ENCODE results near the gene SPSB3. TPM values are rescaled to one million over a fixed set of nuclear protein-coding genes. Genes with fewer than 3 reads are reported as not detected.
A peak's percentile ranks its signal among the peaks of the same experiment; 100 is the strongest.

The SPSB3 gene
- total and polyA plus RNA-seq, 9 of the 15 experiments (the other 6 are each of a cell fraction or from before 2014, with no cell fraction given) = 0.39 to 37.4 (median 7.1) TPM

- no peak for TF ChIP-seq ZNF318 (IDR thresholded peaks at IDR 0.05; ENCODE audit: borderline replicate concordance in 1 of 2, low read depth in 1 of 2)
- no peak for TF ChIP-seq PHTF2 (CRISPR knock-in tag; IDR thresholded peaks at IDR 0.05)
- no peak for TF ChIP-seq GTF3C2 (IDR thresholded peaks at IDR 0.05; ENCODE audit: borderline replicate concordance, extremely low read depth, insufficient read length)
- TF ChIP-seq POLR2B (IDR thresholded peaks at IDR 0.05; ENCODE audit: low read depth, partially characterized antibody) = no peak
- TF ChIP-seq ZBTB12 (CRISPR knock-in tag; IDR thresholded peaks at IDR 0.05) = peak; percentile 95
- TF ChIP-seq ZEB2 (IDR thresholded peaks at IDR 0.05) = no peak
- no peak for TF ChIP-seq RNF2 (IDR thresholded peaks at IDR 0.05)
- no peak for TF ChIP-seq ZBTB43 (CRISPR knock-in tag; IDR thresholded peaks at IDR 0.05)
- no peak for TF ChIP-seq RBM14 (IDR thresholded peaks at IDR 0.05; ENCODE audit: borderline replicate concordance, insufficient read depth, low read depth, low read length)
- TF ChIP-seq ZNF764 (CRISPR knock-in tag; IDR thresholded peaks at IDR 0.05; ENCODE audit: low read depth) = no peak
These were observed at the start of gene SPSB3, which contains the start of gene NUBP2 (continued) for GRCh38 chr16:1782408-1783264.

Measured in K562 (cell line).